Small intestine (tissue), 7 donors: ENCODE data around the gene CYP20A1. TPM values are rescaled to one million over a fixed set of nuclear protein-coding genes. Genes with fewer than 3 reads are reported as not detected.
"Not testable (repeated sequence)": the region's sequence is repeated elsewhere in the genome, so short reads cannot be mapped to it uniquely, and the experiment has no call there.

Experiments used
- DNase-seq, 2 donors: peaks; one replicate each; pipeline versions ENCODE4 v3.0.0 to v3.0.0-alpha.2; 2013
- FAIRE-seq: peaks from 2 replicates; lab custom pipeline; 2012; peaks lifted over from hg19 to GRCh38; lab: Jason Lieb, UNC
- H3K27ac ChIP-seq, 3 donors: one replicate each; pipeline ENCODE4 v1.5.1; 2013; ENCODE audit warnings: low read length in 2 of 3, mild to moderate bottlenecking in 2 of 3, control low read depth in 1 of 3, inconsistent platforms in 1 of 3, low read depth in 1 of 3, moderate library complexity in 1 of 3
- H3K27me3 ChIP-seq, 3 donors: one replicate each; pipeline ENCODE4 v1.6.1; 2013; ENCODE audit warnings: low read length in 3 of 3, inconsistent platforms in 1 of 3; ENCODE audit not compliant: control insufficient read depth in 3 of 3, insufficient read depth in 3 of 3
- H3K36me3 ChIP-seq, 3 donors: one replicate each; pipeline ENCODE4 v1.6.1; 2013; ENCODE audit warnings: low read length in 3 of 3, inconsistent platforms in 1 of 3, low read depth in 1 of 3, mild to moderate bottlenecking in 1 of 3, moderate library complexity in 1 of 3; ENCODE audit not compliant: control insufficient read depth in 3 of 3, insufficient read depth in 2 of 3
- H3K4me1 ChIP-seq, 3 donors: one replicate each; pipeline ENCODE4 v1.6.1; 2013; ENCODE audit warnings: low read length in 2 of 3, inconsistent platforms in 1 of 3, low read depth in 1 of 3, mild to moderate bottlenecking in 1 of 3, moderate library complexity in 1 of 3; ENCODE audit not compliant: control insufficient read depth in 3 of 3, insufficient read depth in 2 of 3
- H3K4me3 ChIP-seq, 3 donors: one replicate each; pipeline ENCODE4 v1.5.1; 2013; ENCODE audit warnings: low read length in 3 of 3, control low read depth in 1 of 3, inconsistent platforms in 1 of 3, low read depth in 1 of 3, mild to moderate bottlenecking in 1 of 3, moderate library complexity in 1 of 3
- H3K9me3 ChIP-seq, 2 donors: one replicate each; pipeline ENCODE4 v1.6.1; 2013; ENCODE audit warnings: low read depth in 1 of 2, low read length in 1 of 2; ENCODE audit not compliant: control insufficient read depth in 2 of 2, insufficient read depth in 1 of 2
- WGBS, 3 donors: extraction: QIAGEN DNeasy Blood & Tissue Kit; methylation state at CpG; one replicate each; pipeline ENCODE4 v1.1.7; 2013; 5-methylcytosine and 5-hydroxymethylcytosine counted together
- polyA plus RNA-seq, 4 donors: library from polyadenylated mRNA; stranded (reverse) in 3 of 4; unstranded in 1 of 4; fragments of 200-250 nt in 3 of 4; fragments of 120-200 nt in 1 of 4; gene quantifications; one replicate each; pipeline versions ENCODE4 v1.2.1 to v1.2.3, GENCODE V29; 2013
- donor health status: healthy with polysubstance abuse.
- donor health status: control.
- donor health status: control.
- donor health status: Bipolar disorder and iron deficiency.
- donor health status: healthy.

CYP20A1 gene
- polyA plus RNA-seq, 4 donors, result 4.0 to 17.9 (median 9.2) TPM

DNA sequence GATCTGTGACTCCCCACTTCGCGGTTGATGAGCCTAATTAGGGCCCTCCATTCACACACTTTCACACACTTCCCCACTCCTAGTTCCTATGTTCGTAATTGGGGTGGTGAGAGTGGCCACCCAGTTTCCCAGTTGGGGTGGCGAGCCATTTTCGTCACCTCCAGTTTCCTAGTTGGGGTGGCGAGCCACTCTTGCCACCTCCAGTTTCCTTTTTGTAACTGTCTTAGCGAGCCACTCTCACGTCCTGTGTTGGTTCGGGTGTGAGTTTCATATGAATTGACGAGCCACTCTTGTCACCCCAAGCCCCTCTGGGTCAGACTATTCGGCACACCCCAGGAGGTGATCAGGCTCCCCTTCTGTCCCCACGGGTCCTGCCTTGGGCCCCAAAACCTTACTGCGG is 14.0 kb downstream of the CYP20A1 start:
- peaks cover 9 to 50% (median 9%) of the 10 kb centered on the region in 3 donors for H3K36me3 ChIP-seq
- no peak overlapping the region for H3K4me3 ChIP-seq
- no peak for DNase-seq
- no peaks in the 10 kb centered on the region for H3K4me1 ChIP-seq
- WGBS, 3 donors, result 92 to 97% (median 94%) methylated on average over 13 of the region's 13 CpGs
- no peak overlapping the region for H3K27ac ChIP-seq
- no peak for FAIRE-seq
- H3K27me3 ChIP-seq, result no peaks in the 10 kb centered on the region
- peaks cover 0 to 5% of the 10 kb centered on the region in 2 donors for H3K9me3 ChIP-seq

DNA sequence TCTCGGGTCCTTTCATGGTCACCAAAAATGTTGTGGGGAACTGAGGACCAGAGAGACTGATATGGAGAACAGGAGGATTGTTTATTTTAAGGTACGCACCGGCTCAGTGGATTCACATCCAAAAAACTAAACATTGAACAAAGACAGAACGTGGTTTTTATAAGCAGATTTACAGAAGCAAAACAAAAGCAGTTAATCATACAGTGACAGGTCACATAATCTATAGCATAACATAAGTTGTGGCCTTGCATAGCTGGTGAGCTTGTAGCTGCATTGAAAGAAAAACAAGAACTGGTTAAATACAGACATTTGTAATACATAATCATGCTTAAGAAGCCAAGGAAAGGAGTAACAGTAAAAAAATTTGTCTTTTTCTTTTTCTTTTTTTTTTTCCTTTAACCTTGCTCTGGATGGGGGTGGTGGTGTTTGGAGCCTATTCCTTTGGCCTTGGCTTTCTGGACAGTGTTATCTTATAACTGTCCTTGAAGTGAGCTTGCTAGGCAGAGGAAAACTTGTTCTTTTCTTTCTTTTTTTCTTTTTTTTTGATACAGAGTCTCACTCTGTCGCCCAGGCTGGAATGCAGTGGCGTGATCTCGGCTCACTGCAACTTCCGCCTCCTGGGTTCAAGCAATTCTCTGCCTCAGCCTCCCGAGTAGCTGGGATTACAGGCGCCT is 14.7 kb downstream of the CYP20A1 start:
- H3K9me3 ChIP-seq, DNase-seq, H3K4me1 ChIP-seq, H3K4me3 ChIP-seq, H3K27me3 ChIP-seq, H3K27ac ChIP-seq, FAIRE-seq: not testable (repeated sequence)
- WGBS, 3 donors, result 83 to 92% (median 87%) methylated on average over 10 of the region's 10 CpGs
- peaks cover 7 to 47% (median 13%) of the 10 kb centered on the region in 3 donors for H3K36me3 ChIP-seq

DNA sequence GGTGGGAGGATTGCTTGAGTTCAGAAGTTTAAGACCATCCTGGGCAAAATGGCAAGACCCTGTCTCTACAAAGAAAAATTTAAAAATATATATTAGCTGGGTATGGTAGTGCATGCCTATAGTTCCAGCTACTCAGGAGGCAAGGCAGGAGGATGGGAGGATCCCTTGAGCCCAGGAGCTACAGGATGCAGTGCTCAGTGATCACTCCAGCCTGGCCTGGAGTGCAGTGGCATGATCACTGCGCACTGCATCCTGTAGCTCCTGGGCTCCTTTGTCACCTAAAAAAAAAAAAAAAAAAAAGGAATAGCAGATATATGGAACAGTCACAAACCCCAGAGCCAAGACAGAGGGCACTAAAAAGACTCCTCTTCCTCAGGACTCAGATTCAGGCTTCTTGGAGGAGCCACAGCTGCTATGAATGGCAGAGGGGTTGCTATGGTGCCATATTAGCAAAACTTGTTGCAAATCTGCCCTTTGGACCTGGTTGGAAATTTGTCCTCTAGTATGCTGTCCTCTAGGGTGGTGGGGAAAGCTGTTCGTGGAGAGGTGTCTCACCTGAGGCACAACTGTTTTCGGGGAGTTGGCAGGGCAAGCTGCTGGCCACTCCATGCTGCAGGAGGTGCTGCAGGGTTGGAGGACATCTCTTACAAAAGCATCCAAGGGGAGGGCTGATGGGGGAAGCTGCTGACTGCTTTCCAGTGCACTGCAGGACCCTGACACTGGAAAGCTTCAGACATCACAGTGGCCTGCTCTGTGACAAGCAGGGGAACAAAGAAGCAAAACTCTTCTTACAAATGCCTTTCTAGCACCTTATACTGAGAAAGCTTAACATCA is 22.7 kb downstream of the CYP20A1 start:
- 73 to 91% (median 90%) methylated on average over 3 of the region's 3 CpGs for WGBS, 3 donors
- Histone ChIP-seq H3K27ac (no peak overlapping the region), H3K4me1 (no peaks in the 10 kb centered on the region), H3K36me3 (peaks cover 4 to 46% (median 8%) of the 10 kb centered on the region in 3 donors), H3K27me3 (no peaks in the 10 kb centered on the region), H3K4me3 (no peak overlapping the region), H3K9me3 (no peaks in the 10 kb centered on the region)
- FAIRE-seq, result no peak
- DNase-seq, result no peak

DNA sequence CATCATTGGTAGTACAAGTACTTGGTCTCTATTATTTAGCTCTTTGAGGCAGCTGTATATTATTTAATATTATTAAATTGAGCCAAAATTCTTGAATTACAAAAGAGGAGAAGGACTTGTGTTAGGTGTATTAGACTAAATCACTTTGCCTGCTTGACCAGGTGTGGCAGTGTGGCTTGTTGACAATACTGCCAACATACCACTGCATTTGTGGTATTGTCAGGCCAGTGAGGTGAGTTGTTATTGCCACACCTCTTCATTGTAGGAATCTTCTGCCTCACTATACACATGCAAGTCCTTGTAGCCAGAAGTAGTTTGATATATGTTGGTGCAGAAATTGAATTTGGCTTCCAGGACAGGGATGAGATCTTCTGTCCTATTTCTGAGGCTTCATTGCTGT is 40.5 kb downstream of the CYP20A1 start:
- Histone ChIP-seq H3K4me3 (no peak overlapping the region), H3K36me3 (peaks cover 17 to 43% (median 21%) of the 10 kb centered on the region in 3 donors), H3K9me3 (no peaks in the 10 kb centered on the region), H3K4me1 (no peaks in the 10 kb centered on the region), H3K27me3 (no peaks in the 10 kb centered on the region), H3K27ac (no peak overlapping the region)
- FAIRE-seq, result no peak
- DNase-seq, result no peak

GRCh38 chr2:203280428-203281064 is 41.7 kb downstream of the CYP20A1 start:
- DNase-seq, result no peak
- no peaks in the 10 kb centered on the region for H3K27me3 ChIP-seq
- peaks cover 17 to 45% (median 27%) of the 10 kb centered on the region in 3 donors for H3K36me3 ChIP-seq
- WGBS, 3 donors, result 87 to 96% (median 95%) methylated on average over 6 of the region's 6 CpGs
- H3K4me1 ChIP-seq, result no peaks in the 10 kb centered on the region
- no peaks in the 10 kb centered on the region for H3K9me3 ChIP-seq
- H3K27ac ChIP-seq, result no peak overlapping the region
- H3K4me3 ChIP-seq, result no peak overlapping the region
- FAIRE-seq, result no peak

DNA sequence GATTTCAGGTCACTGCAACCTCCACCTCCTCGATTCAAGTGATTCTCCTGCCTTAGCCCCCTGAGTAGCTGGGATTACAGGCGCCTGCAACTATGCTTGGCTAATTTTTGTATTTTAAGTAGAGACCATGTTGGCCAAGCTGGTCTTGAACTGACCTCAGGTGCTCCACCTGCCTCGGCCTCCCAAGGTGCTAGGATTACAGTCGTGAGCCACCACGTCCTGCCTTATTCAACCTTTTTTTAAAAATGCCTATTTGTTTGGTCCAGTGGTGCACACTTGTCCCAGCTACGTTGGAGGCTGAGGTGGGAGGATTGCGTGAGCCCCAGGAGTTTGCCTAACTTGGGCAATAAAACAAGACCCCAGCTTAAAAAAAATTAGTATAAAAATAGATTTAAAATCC is 43.3 kb downstream of the CYP20A1 start:
- Histone ChIP-seq H3K27me3 (no peaks in the 10 kb centered on the region), H3K9me3 (no peaks in the 10 kb centered on the region), H3K4me3 (no peak overlapping the region), H3K27ac (no peak overlapping the region), H3K4me1 (no peaks in the 10 kb centered on the region), H3K36me3 (peaks cover 12 to 49% (median 27%) of the 10 kb centered on the region in 3 donors)
- FAIRE-seq (no peak), DNase-seq (no peak)
- 96 to 99% (median 98%) methylated on average over 7 of the region's 7 CpGs for WGBS, 3 donors

DNA sequence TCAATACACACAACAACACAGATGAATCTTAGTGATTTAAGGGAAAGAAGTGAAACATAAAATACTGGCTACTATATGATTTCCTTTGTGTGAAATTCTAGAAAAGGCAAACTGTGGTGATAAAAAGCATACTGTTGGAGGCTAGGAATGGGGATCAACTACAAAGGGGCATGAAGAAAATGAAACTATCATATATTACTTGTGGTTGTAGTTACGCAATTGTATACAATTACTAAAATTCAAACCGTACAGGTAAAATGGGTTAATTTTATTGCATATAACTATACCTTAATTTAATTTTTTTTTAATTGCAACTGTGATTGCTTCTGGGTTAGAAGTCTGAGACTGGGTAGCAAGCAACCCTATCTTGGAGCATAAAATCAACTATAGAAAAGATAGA is 47.7 kb downstream of the CYP20A1 start:
- Histone ChIP-seq H3K27me3 (no peaks in the 10 kb centered on the region), H3K4me1 (no peaks in the 10 kb centered on the region), H3K4me3 (no peak overlapping the region), H3K36me3 (peaks cover 3 to 39% (median 6%) of the 10 kb centered on the region in 3 donors), H3K27ac (no peak overlapping the region), H3K9me3 (no peaks in the 10 kb centered on the region)
- 91 to 98% (median 94%) methylated on average over 2 of the region's 2 CpGs for WGBS, 3 donors
- no peak for FAIRE-seq
- no peak for DNase-seq

DNA sequence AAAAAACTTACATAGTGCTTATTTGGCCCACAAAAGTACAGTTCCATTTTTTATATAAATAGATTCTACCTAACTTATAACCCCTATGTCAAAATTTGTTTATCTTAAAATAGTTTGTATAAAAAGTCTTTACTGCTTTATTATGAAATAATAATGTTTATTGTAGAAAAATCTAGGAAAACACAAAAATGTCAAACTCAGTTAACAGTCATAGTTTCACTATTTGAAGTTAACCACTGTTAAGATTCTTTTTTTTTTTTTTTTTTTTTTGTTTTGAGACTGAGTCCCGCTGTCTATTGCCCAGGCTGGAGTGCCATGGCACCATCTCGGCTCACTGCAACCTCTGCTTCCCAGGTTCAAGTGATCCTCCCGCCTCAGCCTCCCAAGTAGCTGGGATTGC is 62.8 kb downstream of the CYP20A1 start:
- Histone ChIP-seq H3K4me3 (no peak overlapping the region), H3K36me3 (peaks cover 0 to 37% (median 0%) of the 10 kb centered on the region in 3 donors), H3K27ac (no peak overlapping the region), H3K9me3 (no peaks in the 10 kb centered on the region), H3K4me1 (no peaks in the 10 kb centered on the region), H3K27me3 (no peaks in the 10 kb centered on the region)
- DNase-seq (no peak), FAIRE-seq (no peak)
- WGBS, 3 donors, result 98% methylated on average over 3 of the region's 3 CpGs
